SK-N-DZ (cell line): ENCODE measurements around the gene ZFP36L2.
"Not testable (repeated sequence)": the region's sequence is repeated elsewhere in the genome, so short reads cannot be mapped to it uniquely, and the experiment has no call there.

Experiments
- DNase-seq: peaks from one replicate; pipeline ENCODE4 v3.0.0-alpha.2; 2015; ENCODE audit warnings: low spot score

Gene ZFP36L2

GRCh38 chr2:43189861-43190260 is 36.5 kb downstream of the ZFP36L2 start:
- DNase-seq: not testable (repeated sequence)

DNA sequence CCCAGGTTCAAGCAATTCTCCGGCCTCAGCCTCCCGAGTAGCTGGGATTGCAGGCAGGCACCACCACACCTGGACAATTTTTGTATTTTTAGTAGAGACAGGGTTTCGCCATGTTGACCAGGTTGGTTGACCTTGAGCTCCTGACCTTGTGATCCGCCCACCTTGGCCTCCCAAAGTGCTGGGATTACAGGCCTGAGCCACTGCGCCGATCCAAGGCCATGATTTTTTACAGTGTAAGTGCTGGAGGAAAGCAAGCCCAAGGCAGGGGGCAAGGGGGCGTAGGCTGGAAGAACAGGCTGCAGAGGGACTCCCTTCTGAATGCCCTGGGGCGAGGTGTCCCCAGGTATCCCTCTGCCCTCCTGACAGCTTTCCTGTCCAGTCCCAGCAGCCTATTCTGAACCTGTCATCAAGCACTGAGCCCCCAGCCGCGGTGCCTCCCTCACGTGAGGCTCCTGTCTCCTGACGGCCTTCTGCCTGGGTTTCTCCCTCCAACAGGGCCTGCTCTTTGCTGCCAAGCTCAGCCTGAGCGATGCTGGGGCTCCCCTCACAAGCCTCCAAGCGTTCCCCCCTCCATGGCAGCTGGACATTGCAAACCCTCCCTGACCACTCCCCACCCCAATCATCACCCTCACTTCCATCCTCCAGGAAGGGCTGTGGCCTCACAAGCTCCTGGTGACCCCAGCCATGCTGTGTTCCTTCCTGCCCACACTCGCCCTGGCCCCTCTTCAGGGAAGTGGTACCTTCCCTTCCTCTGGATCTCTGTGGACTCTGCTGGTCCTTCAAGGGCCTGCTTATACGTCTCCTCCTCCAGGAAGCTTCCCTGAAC is 37.6 kb downstream of the ZFP36L2 start:
- DNase-seq: no peak

GRCh38 chr2:43186679-43187374 is 39.6 kb downstream of the ZFP36L2 start:
- no peak for DNase-seq

GRCh38 chr2:43186321-43186678 is 40.1 kb downstream of the ZFP36L2 start:
- no peak for DNase-seq

DNA sequence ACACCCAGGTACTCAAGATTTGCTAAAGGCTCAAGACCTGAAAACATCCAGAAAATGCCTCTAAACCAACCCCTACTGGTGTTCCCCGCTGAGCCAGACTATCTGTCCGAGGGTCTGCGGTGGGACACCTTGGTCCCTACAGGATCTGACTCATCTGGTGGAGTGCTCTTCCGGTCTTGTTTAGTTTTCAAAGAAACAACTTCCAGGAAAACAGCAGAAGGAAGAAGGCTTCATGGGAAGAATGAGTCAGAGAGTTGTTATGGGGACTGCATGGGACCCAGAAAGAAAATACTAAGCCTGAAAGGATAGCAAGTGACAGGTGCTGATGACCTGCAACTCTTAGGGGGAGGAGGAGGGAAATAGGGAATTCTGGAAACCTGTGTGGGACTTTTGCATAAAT is 41.3 kb downstream of the ZFP36L2 start:
- DNase-seq: no peak

- DNase-seq: no peak
These were observed 42.0 kb downstream of the ZFP36L2 start for GRCh38 chr2:43184339-43184895.

GRCh38 chr2:43183743-43184142 is 42.7 kb downstream of the ZFP36L2 start:
- no peak for DNase-seq

- DNase-seq: no peak
These were observed 45.5 kb downstream of the ZFP36L2 start for GRCh38 chr2:43180897-43181296.

- DNase-seq: no peak
These were observed 46.5 kb downstream of the ZFP36L2 start for GRCh38 chr2:43179942-43180341.

GRCh38 chr2:43178602-43179542 is 47.5 kb downstream of the ZFP36L2 start:
- DNase-seq: no peak

DNA sequence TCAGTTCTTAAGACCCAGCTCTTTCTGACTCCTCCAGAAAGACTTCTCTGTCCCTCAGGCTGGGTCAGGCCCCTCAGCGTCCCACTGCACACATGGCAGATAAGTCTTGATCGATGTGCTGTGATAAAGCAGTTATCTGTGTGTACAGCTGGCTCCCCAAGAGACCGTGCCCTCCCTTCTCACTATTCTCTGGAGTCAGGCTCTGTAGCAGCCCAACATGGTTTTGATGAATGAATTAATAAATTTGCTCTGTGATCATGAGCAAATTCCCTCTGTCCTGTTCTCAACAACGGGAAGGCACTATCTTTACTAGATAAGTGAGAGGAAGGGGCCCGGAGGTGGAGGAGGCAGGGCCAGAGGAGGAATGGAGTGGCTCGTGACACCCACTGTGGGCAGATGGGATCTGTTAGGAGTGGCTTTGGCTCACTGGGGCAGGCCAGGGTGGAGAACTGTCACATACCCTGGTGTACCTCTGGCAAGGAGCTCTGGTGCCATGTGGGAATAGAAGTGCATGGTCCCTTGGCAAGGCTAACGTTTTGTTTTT is 48.3 kb downstream of the ZFP36L2 start:
- DNase-seq: no peak

DNA sequence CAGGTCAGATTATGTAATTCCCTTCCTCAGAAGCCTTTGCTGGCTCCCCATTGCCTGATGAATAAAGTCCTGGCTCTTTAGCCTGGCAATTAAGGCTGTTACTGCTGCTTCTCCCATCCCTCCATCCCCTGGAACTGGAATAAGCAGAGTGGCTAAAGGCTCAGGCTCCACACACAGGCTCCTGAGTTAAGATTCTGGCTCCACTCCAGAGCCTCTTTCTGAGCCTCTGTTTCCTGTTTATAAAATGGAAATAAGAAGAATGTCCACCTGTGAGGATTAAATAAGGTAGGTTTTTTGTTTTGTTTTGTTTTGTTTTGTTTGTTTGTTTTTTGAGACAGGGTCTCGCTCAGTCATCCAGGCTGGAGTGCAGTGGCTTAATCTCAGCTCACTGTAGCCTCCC is 50.0 kb downstream of the ZFP36L2 start:
- DNase-seq: no peak

DNA sequence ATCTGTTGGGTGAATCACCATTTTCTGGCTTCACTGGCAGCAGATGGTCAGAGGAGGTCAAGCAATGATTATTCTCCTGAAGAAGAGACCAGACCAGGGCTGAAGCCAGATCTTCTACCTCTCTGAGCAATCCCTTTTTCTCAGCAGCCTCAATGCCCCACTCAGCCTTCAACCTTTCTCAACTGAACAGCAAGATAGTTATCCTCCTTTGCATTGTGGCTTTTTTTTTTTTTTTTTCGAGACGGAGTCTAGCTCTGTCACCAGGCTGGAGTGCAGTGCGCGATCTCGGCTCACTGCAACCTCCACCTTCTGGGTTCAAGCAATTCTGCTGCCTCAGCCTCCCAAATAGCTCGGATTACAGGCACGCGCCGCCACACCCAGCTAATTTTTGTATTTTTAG is 50.5 kb downstream of the ZFP36L2 start:
- no peak for DNase-seq

- DNase-seq: no peak
These were observed 51.4 kb downstream of the ZFP36L2 start for GRCh38 chr2:43175020-43175441.

DNA sequence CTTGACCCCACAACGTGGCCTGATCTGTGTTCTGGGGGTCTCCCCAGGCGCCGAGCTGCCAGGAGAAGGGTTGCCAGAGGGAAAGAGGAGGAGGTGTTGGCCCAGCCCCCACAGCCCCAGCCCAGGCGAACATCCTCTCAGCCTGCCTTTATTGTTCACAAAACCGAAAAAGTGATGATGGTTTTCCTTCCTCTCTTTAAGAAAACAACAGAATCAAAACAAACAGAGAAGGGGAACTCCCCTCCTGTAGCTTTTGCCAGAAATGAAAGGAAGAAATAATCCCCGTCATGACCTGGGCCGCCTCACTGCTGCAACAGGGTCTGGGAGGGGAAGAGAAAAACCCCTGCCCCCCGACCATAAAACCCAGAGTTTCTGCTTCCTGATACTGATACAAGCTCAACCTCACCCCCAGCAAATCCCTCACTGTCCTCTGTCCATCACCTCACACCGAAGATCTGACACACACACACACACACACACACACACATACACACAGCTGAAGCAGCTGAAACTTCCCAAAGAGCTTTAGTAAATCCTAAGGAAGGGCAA is 52.0 kb downstream of the ZFP36L2 start:
- DNase-seq: no peak
